ENCODE measurements around the gene KLF11.

DNA sequence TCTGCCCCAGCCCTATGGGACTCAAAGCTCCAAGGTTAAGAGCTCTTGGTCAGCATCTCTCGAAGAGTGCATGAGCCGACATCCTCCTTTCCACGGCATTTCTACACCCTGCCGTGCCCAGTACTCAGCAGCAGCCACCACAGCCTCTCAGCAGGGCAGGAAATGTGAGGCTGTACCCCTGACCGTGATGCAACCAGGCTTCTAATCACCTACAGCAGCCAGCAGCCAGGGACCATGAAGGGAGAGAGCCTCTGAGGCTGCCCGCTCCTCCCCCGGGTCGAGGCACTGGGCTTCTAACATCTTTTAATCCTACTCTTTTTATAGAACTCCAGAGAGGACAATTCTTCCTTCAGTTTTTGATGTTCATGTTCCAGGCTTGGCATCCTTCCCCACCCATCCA lies 30.4 kb downstream of the KLF11 start:
- TF ChIP-seq POLR2A (IDR thresholded peaks at IDR 0.05; ENCODE audit: control extremely low read depth in 1 of 2, low read depth in 2 of 2, low read length in 2 of 2): no peak
- TF ChIP-seq SIX5 (IDR thresholded peaks at IDR 0.05; ENCODE audit: low read depth, low read length): no peak
